ENCODE results near the gene SLFN5. TPM values are rescaled to one million over a fixed set of nuclear protein-coding genes. Genes with fewer than 3 reads are reported as not detected.
"Not testable (repeated sequence)": the region's sequence is repeated elsewhere in the genome, so short reads cannot be mapped to it uniquely, and the experiment has no call there.

Gene SLFN5
- total RNA-seq, 1 donor from 2014 or later = 129 TPM

GRCh38 chr17:35255316-35255715 is 12.4 kb downstream of the SLFN5 start:
- no peaks in the 10 kb centered on the region for H3K36me3 ChIP-seq (ENCODE audit: control insufficient read depth, insufficient read depth, low read length)
- no peaks in the 10 kb centered on the region for H3K27me3 ChIP-seq (ENCODE audit: control insufficient read depth, insufficient read depth, low read length)
- no peak for TF ChIP-seq CTCF (IDR thresholded peaks at IDR 0.05; ENCODE audit: insufficient read depth, low read length, poor library complexity, severe bottlenecking)
- H3K4me3 ChIP-seq (ENCODE audit: low read depth, low read length) = no peak overlapping the region
- DNase-seq (ENCODE audit: low read depth) = no peak

- no peak for DNase-seq (ENCODE audit: low read depth)
- TF ChIP-seq CTCF (IDR thresholded peaks at IDR 0.05; ENCODE audit: insufficient read depth, low read length, poor library complexity, severe bottlenecking) = peak; percentile 10
- no peaks in the 10 kb centered on the region for H3K27me3 ChIP-seq (ENCODE audit: control insufficient read depth, insufficient read depth, low read length)
- no peaks in the 10 kb centered on the region for H3K36me3 ChIP-seq (ENCODE audit: control insufficient read depth, insufficient read depth, low read length)
- no peak overlapping the region for H3K4me3 ChIP-seq (ENCODE audit: low read depth, low read length)
Measured at GRCh38 chr17:35256629-35257028, 13.8 kb downstream of the SLFN5 start.

- DNase-seq (ENCODE audit: low read depth) = no peak
- Histone ChIP-seq H3K4me3 (ENCODE audit: low read depth, low read length) (no peak overlapping the region), H3K27me3 (ENCODE audit: control insufficient read depth, insufficient read depth, low read length) (no peaks in the 10 kb centered on the region), H3K36me3 (ENCODE audit: control insufficient read depth, insufficient read depth, low read length) (no peaks in the 10 kb centered on the region)
- TF ChIP-seq CTCF (IDR thresholded peaks at IDR 0.05; ENCODE audit: insufficient read depth, low read length, poor library complexity, severe bottlenecking) = no peak
Measured at GRCh38 chr17:35257208-35257659, 14.4 kb downstream of the SLFN5 start.

- no peak for DNase-seq (ENCODE audit: low read depth)
- no peaks in the 10 kb centered on the region for H3K36me3 ChIP-seq (ENCODE audit: control insufficient read depth, insufficient read depth, low read length)
- H3K4me3 ChIP-seq (ENCODE audit: low read depth, low read length) = no peak overlapping the region
- no peak for TF ChIP-seq CTCF (IDR thresholded peaks at IDR 0.05; ENCODE audit: insufficient read depth, low read length, poor library complexity, severe bottlenecking)
- no peaks in the 10 kb centered on the region for H3K27me3 ChIP-seq (ENCODE audit: control insufficient read depth, insufficient read depth, low read length)
Measured at GRCh38 chr17:35259001-35259400, 16.1 kb downstream of the SLFN5 start.

GRCh38 chr17:35265071-35265470 is 22.2 kb downstream of the SLFN5 start:
- H3K27me3 ChIP-seq (ENCODE audit: control insufficient read depth, insufficient read depth, low read length) = no peaks in the 10 kb centered on the region
- DNase-seq (ENCODE audit: low read depth) = no peak
- no peak overlapping the region for H3K4me3 ChIP-seq (ENCODE audit: low read depth, low read length)
- TF ChIP-seq CTCF (IDR thresholded peaks at IDR 0.05; ENCODE audit: insufficient read depth, low read length, poor library complexity, severe bottlenecking) = no peak
- peaks cover 2% of the 10 kb centered on the region for H3K36me3 ChIP-seq (ENCODE audit: control insufficient read depth, insufficient read depth, low read length)

- Histone ChIP-seq H3K36me3 (ENCODE audit: control insufficient read depth, insufficient read depth, low read length) (peaks cover 2% of the 10 kb centered on the region), H3K27me3 (ENCODE audit: control insufficient read depth, insufficient read depth, low read length) (no peaks in the 10 kb centered on the region), H3K4me3 (ENCODE audit: low read depth, low read length) (no peak overlapping the region)
- no peak for DNase-seq (ENCODE audit: low read depth)
- TF ChIP-seq CTCF (IDR thresholded peaks at IDR 0.05; ENCODE audit: insufficient read depth, low read length, poor library complexity, severe bottlenecking) = no peak
Measured at GRCh38 chr17:35265566-35266141, 22.8 kb downstream of the SLFN5 start.

- H3K27me3 ChIP-seq (ENCODE audit: control insufficient read depth, insufficient read depth, low read length); DNase-seq (ENCODE audit: low read depth); H3K4me3 ChIP-seq (ENCODE audit: low read depth, low read length); H3K36me3 ChIP-seq (ENCODE audit: control insufficient read depth, insufficient read depth, low read length): not testable (repeated sequence)
Measured at GRCh38 chr17:35274167-35275066, 31.5 kb downstream of the SLFN5 start.

GRCh38 chr17:35278454-35278853 is 35.6 kb downstream of the SLFN5 start:
- DNase-seq (ENCODE audit: low read depth); H3K4me3 ChIP-seq (ENCODE audit: low read depth, low read length); H3K36me3 ChIP-seq (ENCODE audit: control insufficient read depth, insufficient read depth, low read length); H3K27me3 ChIP-seq (ENCODE audit: control insufficient read depth, insufficient read depth, low read length): not testable (repeated sequence)

Measured in kidney epithelial cell (primary cell).